ENCODE data around the gene RNU5B-1.
"Not testable (repeated sequence)": the region's sequence is repeated elsewhere in the genome, so short reads cannot be mapped to it uniquely, and the experiment has no call there.

RNU5B-1 gene
- total RNA-seq: 1.1 to 15.8 (median 4.8) reads per million in 9 experiments

- Mint-ChIP-seq H3K4me1 (ENCODE audit: low read depth in 2 of 2) (peaks cover 20 to 33% of the 10 kb centered on the region in 2 donors), H3K4me3 (peak within 1 kb of the TSS; percentile 94 to 98), H3K27ac (peak within 1 kb of the TSS; percentile 100), H3K9me3 (no peaks in the 10 kb centered on the region), H3K27me3 (no peaks in the 10 kb centered on the region), H3K36me3 (ENCODE audit: insufficient read depth) (peaks cover 41% of the 10 kb centered on the region)
- ATAC-seq (replicated peaks): peak; percentile 78
- DNase-seq: peak; percentile 70 to 72 (median 71)
Measured at GRCh38 chr15:65304381-65305149, at the start of gene RNU5B-1. Gene RNU5B-1, plus strand, starts transcription at chr15:65304677.

DNA sequence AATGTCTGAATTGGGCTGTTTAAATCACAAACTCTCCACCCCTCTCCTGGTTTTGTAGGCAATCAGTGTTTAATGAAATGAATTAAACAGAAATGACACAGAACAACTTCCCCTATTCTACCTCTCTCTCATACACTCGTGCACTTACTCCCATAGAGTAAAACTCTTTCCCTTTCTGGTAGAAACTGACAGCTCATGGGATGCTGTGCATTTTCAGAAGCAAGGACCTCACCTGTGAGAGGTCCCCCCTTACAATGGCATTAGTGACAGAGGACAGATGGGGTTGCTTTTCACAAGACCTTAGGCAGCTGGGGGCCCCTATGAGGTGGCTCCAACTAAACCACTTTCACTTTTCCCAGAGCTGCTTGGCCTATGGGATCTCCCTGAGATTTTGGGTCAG lies 49.7 kb upstream of the RNU5B-1 start:
- no peaks in the 10 kb centered on the region for H3K27me3 Mint-ChIP-seq
- DNase-seq (no peak), ATAC-seq (replicated peaks) (no peak)
- no peak overlapping the region for H3K27ac Mint-ChIP-seq
- no peaks in the 10 kb centered on the region for H3K4me1 Mint-ChIP-seq (ENCODE audit: low read depth in 2 of 2)
- peaks cover 20% of the 10 kb centered on the region for H3K36me3 Mint-ChIP-seq (ENCODE audit: insufficient read depth)
- H3K4me3 Mint-ChIP-seq: no peak overlapping the region
- no peaks in the 10 kb centered on the region for H3K9me3 Mint-ChIP-seq

DNA sequence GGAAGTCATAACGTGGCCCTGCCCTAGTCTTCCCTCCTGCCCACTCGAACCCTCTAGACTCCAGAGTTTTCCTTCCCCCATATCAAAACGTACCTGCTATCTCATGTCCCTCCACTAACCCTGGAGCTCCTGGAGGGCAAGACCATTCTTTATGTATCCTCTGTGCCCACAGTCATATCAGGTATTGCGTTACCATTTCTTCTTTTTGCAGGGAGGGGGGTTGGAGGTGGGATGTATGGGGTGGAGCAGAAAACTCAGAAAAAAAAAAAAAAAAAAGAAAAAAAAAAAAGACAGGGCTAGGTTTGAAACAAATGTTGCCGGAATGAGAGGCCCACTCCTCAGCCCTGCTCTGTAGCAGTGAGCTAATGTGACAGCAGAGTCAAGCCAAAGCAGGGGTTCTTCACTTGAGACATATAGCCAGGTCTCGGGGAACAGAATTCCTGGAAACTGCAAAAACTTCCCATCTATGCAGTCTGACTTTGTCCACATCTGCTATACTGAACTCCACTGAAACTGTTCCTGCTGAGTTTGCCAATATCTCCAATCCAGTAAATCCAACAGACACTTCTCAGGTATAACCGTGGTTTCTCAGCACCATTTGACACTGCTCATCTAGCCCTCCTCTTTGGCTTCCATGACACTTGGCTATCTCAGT lies 48.9 kb upstream of the RNU5B-1 start:
- Mint-ChIP-seq H3K9me3 (no peaks in the 10 kb centered on the region), H3K4me3 (no peak overlapping the region), H3K27me3 (no peaks in the 10 kb centered on the region), H3K36me3 (ENCODE audit: insufficient read depth) (peaks cover 29% of the 10 kb centered on the region), H3K27ac (peak overlapping the region in 1 of 2 donors; percentile 11), H3K4me1 (ENCODE audit: low read depth in 2 of 2) (no peaks in the 10 kb centered on the region)
- no peak for DNase-seq
- no peak for ATAC-seq (replicated peaks)

GRCh38 chr15:65258375-65259262 lies 45.9 kb upstream of the RNU5B-1 start:
- Mint-ChIP-seq H3K27me3 (no peaks in the 10 kb centered on the region), H3K36me3 (ENCODE audit: insufficient read depth) (peaks cover 47% of the 10 kb centered on the region), H3K4me3 (no peak overlapping the region), H3K27ac (peak overlapping the region in 1 of 2 donors; percentile 10), H3K4me1 (ENCODE audit: low read depth in 2 of 2) (no peaks in the 10 kb centered on the region), H3K9me3 (no peaks in the 10 kb centered on the region)
- ATAC-seq (replicated peaks) (no peak), DNase-seq (no peak)

- no peaks in the 10 kb centered on the region for H3K9me3 Mint-ChIP-seq
- no peak overlapping the region for H3K4me3 Mint-ChIP-seq
- H3K4me1 Mint-ChIP-seq (ENCODE audit: low read depth in 2 of 2): no peaks in the 10 kb centered on the region
- H3K27ac Mint-ChIP-seq: no peak overlapping the region
- no peak for ATAC-seq (replicated peaks)
- H3K36me3 Mint-ChIP-seq (ENCODE audit: insufficient read depth): peaks cover 47% of the 10 kb centered on the region
- no peak for DNase-seq
- no peaks in the 10 kb centered on the region for H3K27me3 Mint-ChIP-seq
Measured at GRCh38 chr15:65259367-65259797, 45.1 kb upstream of the RNU5B-1 start.

DNA sequence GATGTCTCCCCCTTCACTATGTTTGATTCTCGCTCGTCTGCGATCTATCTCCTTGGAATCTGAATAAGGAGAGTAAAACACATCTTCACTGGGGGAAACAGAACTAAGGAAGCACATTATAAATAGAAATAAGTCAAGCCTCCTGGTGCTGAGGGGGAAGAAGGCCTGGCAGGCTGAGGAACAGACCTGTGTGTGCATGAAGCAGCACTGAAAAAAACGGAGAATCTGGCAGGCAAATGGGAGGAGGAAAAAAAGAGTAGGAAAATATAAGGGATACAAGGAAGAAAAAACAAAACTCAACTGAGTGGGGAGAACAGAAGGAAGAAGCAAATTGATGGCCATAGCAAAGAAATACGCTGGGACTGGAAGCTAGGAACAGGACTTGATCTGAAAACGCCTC lies 43.5 kb upstream of the RNU5B-1 start:
- H3K27me3 Mint-ChIP-seq: no peaks in the 10 kb centered on the region
- H3K27ac Mint-ChIP-seq: no peak overlapping the region
- no peaks in the 10 kb centered on the region for H3K9me3 Mint-ChIP-seq
- DNase-seq: no peak
- H3K4me1 Mint-ChIP-seq (ENCODE audit: low read depth in 2 of 2): no peaks in the 10 kb centered on the region
- H3K4me3 Mint-ChIP-seq: no peak overlapping the region
- H3K36me3 Mint-ChIP-seq (ENCODE audit: insufficient read depth): peaks cover 48% of the 10 kb centered on the region
- ATAC-seq (replicated peaks): no peak

GRCh38 chr15:65263313-65263712 lies 41.2 kb upstream of the RNU5B-1 start:
- Mint-ChIP-seq H3K4me1 (ENCODE audit: low read depth in 2 of 2) (no peaks in the 10 kb centered on the region), H3K36me3 (ENCODE audit: insufficient read depth) (peaks cover 50% of the 10 kb centered on the region), H3K27me3 (no peaks in the 10 kb centered on the region), H3K27ac (no peak overlapping the region), H3K4me3 (no peak overlapping the region), H3K9me3 (no peaks in the 10 kb centered on the region)
- DNase-seq: no peak
- ATAC-seq (replicated peaks): no peak

- no peaks in the 10 kb centered on the region for H3K4me1 Mint-ChIP-seq (ENCODE audit: low read depth in 2 of 2)
- H3K27ac Mint-ChIP-seq: no peak overlapping the region
- no peak for ATAC-seq (replicated peaks)
- H3K4me3 Mint-ChIP-seq: no peak overlapping the region
- peaks cover 41% of the 10 kb centered on the region for H3K36me3 Mint-ChIP-seq (ENCODE audit: insufficient read depth)
- no peaks in the 10 kb centered on the region for H3K27me3 Mint-ChIP-seq
- no peak for DNase-seq
- no peaks in the 10 kb centered on the region for H3K9me3 Mint-ChIP-seq
Measured at GRCh38 chr15:65264863-65265430, 39.5 kb upstream of the RNU5B-1 start.

GRCh38 chr15:65266469-65266868 lies 38.0 kb upstream of the RNU5B-1 start:
- Mint-ChIP-seq H3K36me3 (ENCODE audit: insufficient read depth) (peaks cover 27% of the 10 kb centered on the region), H3K4me1 (ENCODE audit: low read depth in 2 of 2) (no peaks in the 10 kb centered on the region), H3K9me3 (no peaks in the 10 kb centered on the region), H3K27me3 (no peaks in the 10 kb centered on the region), H3K27ac (peak overlapping the region in 1 of 2 donors; percentile 35), H3K4me3 (no peak overlapping the region)
- ATAC-seq (replicated peaks): no peak
- DNase-seq: no peak

GRCh38 chr15:65268411-65268810 lies 36.1 kb upstream of the RNU5B-1 start:
- Mint-ChIP-seq H3K27ac (no peak overlapping the region), H3K4me3 (no peak overlapping the region), H3K4me1 (ENCODE audit: low read depth in 2 of 2) (peaks cover 3 to 5% of the 10 kb centered on the region in 2 donors), H3K9me3 (no peaks in the 10 kb centered on the region), H3K27me3 (no peaks in the 10 kb centered on the region), H3K36me3 (ENCODE audit: insufficient read depth) (peaks cover 14% of the 10 kb centered on the region)
- no peak for DNase-seq
- no peak for ATAC-seq (replicated peaks)

- H3K4me3 Mint-ChIP-seq; ATAC-seq (replicated peaks); H3K9me3 Mint-ChIP-seq; DNase-seq; H3K27me3 Mint-ChIP-seq; H3K27ac Mint-ChIP-seq: not testable (repeated sequence)
- peaks cover 15% of the 10 kb centered on the region for H3K36me3 Mint-ChIP-seq (ENCODE audit: insufficient read depth)
- H3K4me1 Mint-ChIP-seq (ENCODE audit: low read depth in 2 of 2): peaks cover 11 to 16% of the 10 kb centered on the region in 2 donors
Measured at GRCh38 chr15:65270811-65271545, 33.5 kb upstream of the RNU5B-1 start.

GRCh38 chr15:65275104-65275727 lies 29.3 kb upstream of the RNU5B-1 start:
- Mint-ChIP-seq H3K4me1 (ENCODE audit: low read depth in 2 of 2) (peaks cover 27 to 32% of the 10 kb centered on the region in 2 donors), H3K27me3 (no peaks in the 10 kb centered on the region), H3K9me3 (no peaks in the 10 kb centered on the region), H3K4me3 (no peak overlapping the region), H3K27ac (peak overlapping the region in 1 of 2 donors; percentile 67), H3K36me3 (ENCODE audit: insufficient read depth) (peaks cover 6% of the 10 kb centered on the region)
- ATAC-seq (replicated peaks): no peak
- DNase-seq: no peak

Measured in effector memory CD8-positive, alpha-beta T cell (primary cell).